Cardiac fibroblast (primary cell): ENCODE data around the gene LYZL2.

ENCODE experiments used
- DNase-seq, 2 donors: peaks; one replicate each; pipeline versions ENCODE4 v3.0.0 to v3.0.0-alpha.2; 2010; ENCODE audit warnings: low read depth in 2 of 2
- H3K4me3 ChIP-seq, 2 donors: replicated peaks in 1 of 2; 1 replicate in 1 of 2; 2 replicates in 1 of 2; pipeline ENCODE4 v1.5.1; 2011; ENCODE audit warnings: low read depth in 2 of 2, low read length in 2 of 2, mild to moderate bottlenecking in 2 of 2, moderate library complexity in 1 of 2
- TF ChIP-seq, protein P1 (sequence below): IDR thresholded peaks from one replicate; pipeline ENCODE4 v1.5.1; 2011; ENCODE audit warnings: low read depth, mild to moderate bottlenecking, low read length, inconsistent platforms

Gene LYZL2

DNA sequence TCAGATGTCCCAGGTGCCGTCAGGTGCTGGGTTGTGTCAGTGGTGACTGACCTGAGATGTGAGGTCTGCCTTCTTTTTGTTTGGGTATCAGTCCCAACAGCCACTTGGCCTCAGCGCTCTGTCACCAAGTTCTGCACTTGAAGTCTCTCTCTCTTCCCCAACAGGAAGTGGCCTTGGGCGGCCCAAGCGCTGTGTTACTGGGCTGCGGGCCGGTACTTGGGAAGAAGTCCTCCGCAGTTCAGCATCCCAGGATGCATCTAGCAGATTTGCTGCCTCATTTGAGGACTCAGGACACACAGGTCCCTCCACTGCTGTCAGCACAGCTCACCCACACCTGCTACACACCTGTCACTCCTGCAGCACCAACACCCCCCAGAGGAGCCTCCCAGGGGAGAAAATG lies 40.1 kb downstream of the LYZL2 start:
- TF ChIP-seq, protein P1, sequence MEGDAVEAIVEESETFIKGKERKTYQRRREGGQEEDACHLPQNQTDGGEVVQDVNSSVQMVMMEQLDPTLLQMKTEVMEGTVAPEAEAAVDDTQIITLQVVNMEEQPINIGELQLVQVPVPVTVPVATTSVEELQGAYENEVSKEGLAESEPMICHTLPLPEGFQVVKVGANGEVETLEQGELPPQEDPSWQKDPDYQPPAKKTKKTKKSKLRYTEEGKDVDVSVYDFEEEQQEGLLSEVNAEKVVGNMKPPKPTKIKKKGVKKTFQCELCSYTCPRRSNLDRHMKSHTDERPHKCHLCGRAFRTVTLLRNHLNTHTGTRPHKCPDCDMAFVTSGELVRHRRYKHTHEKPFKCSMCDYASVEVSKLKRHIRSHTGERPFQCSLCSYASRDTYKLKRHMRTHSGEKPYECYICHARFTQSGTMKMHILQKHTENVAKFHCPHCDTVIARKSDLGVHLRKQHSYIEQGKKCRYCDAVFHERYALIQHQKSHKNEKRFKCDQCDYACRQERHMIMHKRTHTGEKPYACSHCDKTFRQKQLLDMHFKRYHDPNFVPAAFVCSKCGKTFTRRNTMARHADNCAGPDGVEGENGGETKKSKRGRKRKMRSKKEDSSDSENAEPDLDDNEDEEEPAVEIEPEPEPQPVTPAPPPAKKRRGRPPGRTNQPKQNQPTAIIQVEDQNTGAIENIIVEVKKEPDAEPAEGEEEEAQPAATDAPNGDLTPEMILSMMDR = no peak
- DNase-seq = no peak
- H3K4me3 ChIP-seq = no peak overlapping the region

DNA sequence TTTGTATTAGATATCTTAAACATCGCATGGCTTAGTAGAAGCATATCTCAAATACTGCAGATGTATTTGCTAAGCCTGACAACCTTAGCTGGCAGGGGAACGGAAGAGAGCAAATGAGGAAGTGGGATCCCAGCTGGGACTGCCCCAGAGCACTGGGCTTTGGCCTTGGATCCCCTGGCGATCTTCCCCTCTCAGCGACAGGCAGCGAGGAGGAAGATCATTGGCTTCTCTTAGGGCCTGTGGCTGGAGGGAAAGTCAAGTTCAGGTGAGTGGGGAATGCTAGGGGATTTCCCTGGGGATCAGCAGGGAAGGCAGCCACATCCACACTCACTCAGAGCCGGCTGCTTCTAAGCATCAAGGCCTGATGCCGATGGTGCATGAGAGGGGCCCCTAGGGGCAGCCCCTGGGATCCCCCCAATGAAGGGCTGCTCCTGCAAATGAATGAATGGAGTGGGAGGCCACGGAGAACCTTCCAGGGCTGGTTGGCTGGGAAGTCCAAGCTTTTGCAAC lies 42.0 kb downstream of the LYZL2 start:
- H3K4me3 ChIP-seq = no peak overlapping the region
- DNase-seq = no peak
- TF ChIP-seq, protein P1 = no peak

DNA sequence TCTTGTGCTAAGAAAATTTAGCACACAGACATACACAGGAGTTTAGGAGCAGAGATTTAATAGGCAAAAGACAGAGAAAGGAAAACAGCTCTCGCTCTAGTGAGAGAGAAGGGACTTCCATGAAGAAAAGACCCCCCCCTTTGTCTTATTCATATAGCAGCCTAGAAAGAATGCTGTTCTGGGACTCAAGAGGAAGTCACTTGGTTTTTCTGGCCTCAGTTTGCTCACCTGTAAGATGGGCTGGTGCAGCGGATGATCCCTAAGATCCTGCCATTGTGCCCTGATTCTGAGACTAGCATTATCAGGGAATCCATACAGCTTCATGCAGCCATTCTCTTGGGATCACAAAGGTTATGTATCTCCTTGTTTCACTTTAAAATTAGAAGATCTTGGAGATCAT lies 42.7 kb downstream of the LYZL2 start:
- TF ChIP-seq, protein P1 = no peak
- H3K4me3 ChIP-seq = no peak overlapping the region
- DNase-seq = no peak

DNA sequence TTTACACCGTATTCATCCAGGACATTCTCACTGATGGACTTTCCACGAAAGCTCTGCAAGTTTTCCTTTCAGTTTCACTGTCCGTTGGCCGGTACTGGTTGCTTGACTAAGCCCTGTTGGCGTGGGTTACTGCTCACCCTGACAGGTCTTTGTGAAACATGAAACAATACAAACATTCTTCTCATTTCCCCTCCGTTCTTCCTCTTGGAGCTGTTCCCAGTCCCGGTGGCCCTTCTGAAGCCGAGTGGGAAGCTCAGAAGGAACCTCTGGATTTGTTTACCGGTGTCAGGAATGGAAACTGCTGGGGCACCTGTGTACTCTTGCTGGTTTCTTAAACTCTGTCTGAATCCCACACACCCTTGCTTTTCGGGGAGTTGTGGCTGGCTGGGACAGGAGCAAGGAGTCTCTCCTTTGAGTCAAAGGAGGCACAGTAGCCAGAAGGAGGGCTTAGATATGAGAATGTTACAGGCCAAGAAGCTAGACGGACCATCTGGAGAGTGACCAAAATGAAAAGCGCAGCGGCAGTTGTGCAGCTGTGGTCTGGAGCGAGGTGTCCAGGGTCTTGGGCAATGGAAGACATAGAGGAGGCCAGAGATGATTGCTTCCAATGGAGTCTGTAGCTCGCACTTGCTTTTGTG lies 45.7 kb downstream of the LYZL2 start:
- TF ChIP-seq, protein P1 = no peak
- H3K4me3 ChIP-seq = peak overlapping the region; percentile 11 to 45
- peak; percentile 83 to 87 for DNase-seq

DNA sequence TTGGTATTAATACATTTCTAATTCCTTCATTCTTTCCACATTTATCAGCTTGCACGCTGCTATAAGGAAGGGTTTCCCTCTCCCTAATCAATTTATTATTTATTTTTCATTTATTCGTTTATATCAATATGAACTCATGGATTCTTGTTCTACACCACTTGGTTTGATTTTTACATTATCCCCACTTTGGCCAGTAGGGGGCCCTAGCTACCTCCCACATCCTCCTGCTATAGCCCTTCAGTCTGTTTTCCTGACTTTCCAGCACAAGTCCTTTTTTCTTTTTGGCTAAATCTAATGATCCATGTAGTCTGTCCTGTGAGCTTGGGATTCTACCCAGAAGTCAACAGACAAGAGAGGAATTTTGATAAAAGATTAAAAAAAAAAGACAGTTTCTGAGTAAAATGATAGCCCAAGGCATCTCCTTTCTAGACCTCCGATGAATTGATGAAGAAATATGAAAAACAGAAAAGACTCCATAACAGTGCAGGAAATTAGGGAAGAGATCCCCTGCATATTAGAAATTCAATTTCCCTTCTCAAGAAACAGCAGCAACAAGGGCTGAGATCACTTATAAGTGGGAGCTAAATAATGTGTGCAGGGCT lies 47.7 kb downstream of the LYZL2 start:
- TF ChIP-seq, protein P1 = peak; percentile 87
- H3K4me3 ChIP-seq = no peak overlapping the region
- DNase-seq = peak; percentile 72 to 74

DNA sequence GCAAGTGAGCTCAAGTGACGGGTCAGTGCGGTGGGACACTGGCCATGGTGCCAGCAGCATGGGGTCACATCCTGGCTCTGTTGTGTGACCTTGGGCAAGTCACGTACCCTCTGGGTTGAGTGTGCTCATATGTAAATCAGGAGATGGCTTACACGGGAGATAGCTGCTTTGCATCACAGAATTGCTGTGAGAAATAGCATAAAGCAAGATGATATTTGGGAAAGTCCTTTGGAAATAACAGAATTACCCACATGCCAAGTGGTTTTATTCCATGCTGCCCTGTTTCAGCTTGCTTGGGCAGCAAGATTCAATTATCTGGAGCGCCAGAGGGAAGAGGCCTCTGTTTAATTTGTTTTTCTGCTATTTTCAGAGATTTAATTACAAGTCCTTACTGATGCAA lies 48.9 kb downstream of the LYZL2 start:
- TF ChIP-seq, protein P1 = no peak
- H3K4me3 ChIP-seq = no peak overlapping the region
- no peak for DNase-seq
